NCI-H526 treated with DMSO at 0.1 percent for 48 hours (cell line): Measurements from ENCODE around the gene SLC1A5.
"Not testable (repeated sequence)": the region's sequence is repeated elsewhere in the genome, so short reads cannot be mapped to it uniquely, and the experiment has no call there.

Experiments used
- DNase-seq: peaks from one replicate; lab custom pipeline; 2025; lab: John Stamatoyannopoulos, UW

The SLC1A5 gene

GRCh38 chr19:46768746-46769145 is 19.6 kb downstream of the SLC1A5 start:
- not testable (repeated sequence) for DNase-seq

- DNase-seq = no peak
Measured at GRCh38 chr19:46766569-46767317, 21.7 kb downstream of the SLC1A5 start.

- no peak for DNase-seq
Measured at GRCh38 chr19:46764817-46765291, 23.5 kb downstream of the SLC1A5 start.

GRCh38 chr19:46762245-46762890 is 26.0 kb downstream of the SLC1A5 start:
- DNase-seq = no peak

GRCh38 chr19:46761418-46761831 is 27.0 kb downstream of the SLC1A5 start:
- no peak for DNase-seq

- not testable (repeated sequence) for DNase-seq
Measured at GRCh38 chr19:46760897-46761296, 27.5 kb downstream of the SLC1A5 start.

- DNase-seq = no peak
Measured at GRCh38 chr19:46760363-46760762, 28.0 kb downstream of the SLC1A5 start.

GRCh38 chr19:46759817-46760333 is 28.5 kb downstream of the SLC1A5 start:
- DNase-seq = no peak

- DNase-seq = no peak
Measured at GRCh38 chr19:46759206-46759605, 29.2 kb downstream of the SLC1A5 start.

GRCh38 chr19:46756544-46756888 is 31.9 kb downstream of the SLC1A5 start:
- DNase-seq = no peak

GRCh38 chr19:46755853-46756543 is 32.4 kb downstream of the SLC1A5 start:
- DNase-seq = no peak

- no peak for DNase-seq
Measured at GRCh38 chr19:46755077-46755852, 33.1 kb downstream of the SLC1A5 start.

- DNase-seq = no peak
Measured at GRCh38 chr19:46753420-46754155, 34.8 kb downstream of the SLC1A5 start.

GRCh38 chr19:46748325-46749109 is 39.9 kb downstream of the SLC1A5 start:
- DNase-seq = peak; percentile 25

GRCh38 chr19:46746281-46747057 is 41.9 kb downstream of the SLC1A5 start, which contains the start of gene STRN4:
STRN4 (minus strand) TSS chr19:46746450; CDS start chr19:46746430, 20 bp downstream.
- DNase-seq = no peak

- DNase-seq = no peak
Measured at GRCh38 chr19:46745521-46746280, 42.7 kb downstream of the SLC1A5 start, which contains the start of gene FKRP. FKRP (plus strand) TSS chr19:46746057; CDS start chr19:46755451, 9,394 bp downstream.

GRCh38 chr19:46745030-46745429 is 43.4 kb downstream of the SLC1A5 start:
- no peak for DNase-seq

GRCh38 chr19:46744005-46744691 is 44.2 kb downstream of the SLC1A5 start:
- no peak for DNase-seq
